ENCODE data around the gene KIF26B.

GRCh38 chr1:245695211-245695610 lies 540.4 kb downstream of the KIF26B start:
- TF ChIP-seq CTCF (IDR thresholded peaks at IDR 0.05), result no peak
- no peak for TF ChIP-seq POLR2A (IDR thresholded peaks at IDR 0.05)
- no peak for TF ChIP-seq POLR2AphosphoS5 (IDR thresholded peaks at IDR 0.05)

Data from transverse colon (tissue), 4 donors.